GM12878 (cell line): ENCODE measurements around the gene FERMT3. TPM values are rescaled to one million over a fixed set of nuclear protein-coding genes. Genes with fewer than 3 reads are reported as not detected.
"Not testable (repeated sequence)": the region's sequence is repeated elsewhere in the genome, so short reads cannot be mapped to it uniquely, and the experiment has no call there.

Experiments used
- ATAC-seq: fragments of 200-7000 bp; cut with Tn5 transposase; 3 replicates; pipeline ENCODE4 v1.9.1; 2020; ENCODE audit warnings: mild to moderate bottlenecking, moderate library complexity
- BruUV-seq: library from RNA; stranded (reverse); fragments of 400-500 nt; replicated peaks from 2 replicates; lab custom pipeline; 2021; lab: Mats Ljungman, UMichigan
- CTCF ChIA-PET: fragments of 300-600 bp; sonication (Branson Sonifier 250); formaldehyde crosslinking; extraction: SDS; loops from one replicate; lab custom pipeline; 2021; ENCODE audit warnings: inconsistent platforms; lab: Yijun Ruan, JAX
- POLR2A ChIA-PET: fragments of 350-600 bp; formaldehyde crosslinking; extraction: SDS; loops from one replicate; lab custom pipeline; 2021; ENCODE audit warnings: inconsistent platforms; lab: Charles Lee
- RAD21 ChIA-PET: fragments of 300-600 bp; sonication (Branson Sonifier 250); formaldehyde crosslinking; loops from one replicate; lab custom pipeline; 2023; ENCODE audit warnings: antibody characterized with exemption; ENCODE audit not compliant: unreplicated experiment; lab: Charles Lee
- SMC1A ChIA-PET: fragments of 300-600 bp; sonication (Branson Sonifier 250); formaldehyde crosslinking; loops from one replicate; lab custom pipeline; 2023; ENCODE audit not compliant: unreplicated experiment, uncharacterized antibody; lab: Charles Lee
- DNase-seq: peaks from one replicate; pipeline ENCODE4 v3.0.0-alpha.2; 2011; ENCODE audit warnings: low read depth, low spot score
- FAIRE-seq: peaks from 3 replicates; lab custom pipeline; 2011; peaks lifted over from hg19 to GRCh38; lab: Jason Lieb, UNC
- H2AFZ ChIP-seq: 2 replicates; pipeline ENCODE4 v1.6.0; 2011; ENCODE audit warnings: low read depth, low read length, control low read depth; ENCODE audit not compliant: control insufficient read depth
- H3K27ac ChIP-seq: 2 replicates; pipeline ENCODE4 v1.5.1; 2011; ENCODE audit warnings: control low read depth; ENCODE audit not compliant: control insufficient read depth, insufficient read depth
- H3K27me3 ChIP-seq, 2 experiments: replicated peaks in 1 of 2; 2 replicates each; pipeline versions ENCODE4 v1.6.0 to v1.6.1; 2011; ENCODE audit warnings: low read length in 1 of 2; ENCODE audit not compliant: control insufficient read depth in 2 of 2, insufficient read depth in 2 of 2
- H3K36me3 ChIP-seq, 2 experiments: 2 replicates each; pipeline ENCODE4 v1.5.1; 2011; ENCODE audit warnings: low read length in 1 of 2; ENCODE audit not compliant: control insufficient read depth in 2 of 2, insufficient read depth in 2 of 2
- H3K4me1 ChIP-seq: 2 replicates; pipeline ENCODE4 v1.6.1; 2011; ENCODE audit warnings: mild to moderate bottlenecking, low read length, moderate library complexity, mixed read lengths; ENCODE audit not compliant: control insufficient read depth, insufficient read depth
- H3K4me2 ChIP-seq: 2 replicates; pipeline ENCODE4 v1.6.0; 2011; ENCODE audit warnings: control low read depth; ENCODE audit not compliant: control insufficient read depth, insufficient read depth
- H3K4me3 ChIP-seq: fragments of 200-600 bp; sonication (generic); 2 replicates; pipeline ENCODE4 v1.5.1; 2016
- H3K79me2 ChIP-seq: 2 replicates; pipeline ENCODE4 v1.6.0; 2011; ENCODE audit warnings: low read length; ENCODE audit not compliant: control insufficient read depth, insufficient read depth
- H3K9ac ChIP-seq: 2 replicates; pipeline ENCODE4 v1.8.0; 2011; ENCODE audit warnings: low read length, control low read depth, mixed read lengths; ENCODE audit not compliant: control insufficient read depth, insufficient read depth
- H3K9me3 ChIP-seq: replicated peaks from 3 replicates; pipeline ENCODE4 v1.5.1; 2011; ENCODE audit warnings: mild to moderate bottlenecking, low read length; ENCODE audit not compliant: control insufficient read depth, insufficient read depth
- H4K20me1 ChIP-seq: 2 replicates; pipeline ENCODE4 v1.6.0; 2011; ENCODE audit not compliant: control insufficient read depth, insufficient read depth
- CHD1 ChIP-seq: IDR thresholded peaks from 2 replicates; pipeline ENCODE4 v1.6.1; 2012; ENCODE audit warnings: low read depth, low read length, improper control_type of control experiment
- CREM ChIP-seq: IDR thresholded peaks from 2 replicates; pipeline ENCODE4 v1.6.1; 2014; ENCODE audit warnings: antibody characterized with exemption, low read depth
- EED ChIP-seq: sonication (generic); IDR thresholded peaks from 2 replicates; pipeline ENCODE4 v1.6.1; 2016; ENCODE audit warnings: antibody characterized with exemption, low read depth
- JUNB ChIP-seq: IDR thresholded peaks from 2 replicates; pipeline ENCODE4 v1.6.1; 2016; ENCODE audit warnings: antibody characterized with exemption, mild to moderate bottlenecking
- MAX ChIP-seq: IDR thresholded peaks from 2 replicates; pipeline ENCODE4 v1.6.1; 2012; ENCODE audit warnings: low read depth, low read length, improper control_type of control experiment
- MYC ChIP-seq: IDR thresholded peaks from 2 replicates; pipeline ENCODE4 v1.6.1; 2011; ENCODE audit warnings: mild to moderate bottlenecking, low read length, moderate library complexity, inconsistent platforms; ENCODE audit not compliant: insufficient read depth, insufficient replicate concordance, insufficient read length, severe bottlenecking
- SMAD1 ChIP-seq: fragments of 450-650 bp; IDR thresholded peaks from 2 replicates; pipeline ENCODE4 v1.6.1; 2018; ENCODE audit warnings: mild to moderate bottlenecking, low read depth; ENCODE audit not compliant: partially characterized antibody
- WGBS: methylation state at CpG from one replicate; pipeline ENCODE4 v1.1.6; 2016; ENCODE audit warnings: low lambda C conversion rate; ENCODE audit not compliant: insufficient replicate concordance, insufficient coverage; ENCODE audit errors: missing lambda C conversion rate; 5-methylcytosine and 5-hydroxymethylcytosine counted together
- in situ Hi-C: fragments of 300-500 bp; cut with MboI; formaldehyde crosslinking; loops from 9 replicates; pipeline ENCODE4 v1.14.3; 2018; ENCODE audit warnings: mixed read lengths
- intact Hi-C: fragments of 100-400 bp; cut with micrococcal nuclease; formaldehyde crosslinking; loops from one replicate; pipeline ENCODE4 v1.14.2; 2022; ENCODE audit not compliant: unreplicated experiment
- polyA plus RNA-seq, 11 experiments: library from polyadenylated mRNA; depleted of rRNA in 4 of 11; unstranded in 6 of 11; stranded (reverse) in 5 of 11; fragments of >200 nt; fragmentation: Nextera tagmentation in 4 of 11; fragmentation: Illumina TruSeq in 1 of 11; extraction: Ambion mirVana in 4 of 11; extraction: Trizol in 1 of 11; gene quantifications; 1 replicate in 1 of 11; 2 replicates in 10 of 11; pipeline versions ENCODE4 v1.2.1 to v1.2.3, GENCODE V29; 2011 to 2016; ENCODE audit warnings: inconsistent platforms in 2 of 11, missing spikeins in 2 of 11, low read depth in 1 of 11
- total RNA-seq, 4 experiments: library from RNA; depleted of rRNA in 3 of 4; stranded (reverse); fragments of >200 nt in 3 of 4; fragmentation: Illumina TruSeq in 1 of 4; extraction: Trizol in 1 of 4; gene quantifications; 2 replicates each; pipeline versions ENCODE4 v1.2.1 to v1.2.3, GENCODE V29; 2013 to 2021
- TF ChIP-seq, protein P1 (sequence below): fragments of 450-650 bp; formaldehyde crosslinking; IDR thresholded peaks from 2 replicates; pipeline ENCODE4 v1.4.0; 2022; ENCODE audit warnings: mild to moderate bottlenecking, moderate library complexity
- TF ChIP-seq, protein P2 (sequence below): IDR thresholded peaks from 2 replicates; pipeline ENCODE4 v1.6.1; 2011; ENCODE audit warnings: low read depth, low read length, improper control_type of control experiment, borderline replicate concordance

FERMT3 gene
- total and polyA plus RNA-seq, 10 of the 15 experiments (the other 5 are each of a cell fraction or from before 2014, with no cell fraction given): 2.0 to 211 (median 114) TPM

GRCh38 chr11:64161037-64161436 is 45.5 kb upstream of the FERMT3 start (continued):
- TF ChIP-seq, protein P1, sequence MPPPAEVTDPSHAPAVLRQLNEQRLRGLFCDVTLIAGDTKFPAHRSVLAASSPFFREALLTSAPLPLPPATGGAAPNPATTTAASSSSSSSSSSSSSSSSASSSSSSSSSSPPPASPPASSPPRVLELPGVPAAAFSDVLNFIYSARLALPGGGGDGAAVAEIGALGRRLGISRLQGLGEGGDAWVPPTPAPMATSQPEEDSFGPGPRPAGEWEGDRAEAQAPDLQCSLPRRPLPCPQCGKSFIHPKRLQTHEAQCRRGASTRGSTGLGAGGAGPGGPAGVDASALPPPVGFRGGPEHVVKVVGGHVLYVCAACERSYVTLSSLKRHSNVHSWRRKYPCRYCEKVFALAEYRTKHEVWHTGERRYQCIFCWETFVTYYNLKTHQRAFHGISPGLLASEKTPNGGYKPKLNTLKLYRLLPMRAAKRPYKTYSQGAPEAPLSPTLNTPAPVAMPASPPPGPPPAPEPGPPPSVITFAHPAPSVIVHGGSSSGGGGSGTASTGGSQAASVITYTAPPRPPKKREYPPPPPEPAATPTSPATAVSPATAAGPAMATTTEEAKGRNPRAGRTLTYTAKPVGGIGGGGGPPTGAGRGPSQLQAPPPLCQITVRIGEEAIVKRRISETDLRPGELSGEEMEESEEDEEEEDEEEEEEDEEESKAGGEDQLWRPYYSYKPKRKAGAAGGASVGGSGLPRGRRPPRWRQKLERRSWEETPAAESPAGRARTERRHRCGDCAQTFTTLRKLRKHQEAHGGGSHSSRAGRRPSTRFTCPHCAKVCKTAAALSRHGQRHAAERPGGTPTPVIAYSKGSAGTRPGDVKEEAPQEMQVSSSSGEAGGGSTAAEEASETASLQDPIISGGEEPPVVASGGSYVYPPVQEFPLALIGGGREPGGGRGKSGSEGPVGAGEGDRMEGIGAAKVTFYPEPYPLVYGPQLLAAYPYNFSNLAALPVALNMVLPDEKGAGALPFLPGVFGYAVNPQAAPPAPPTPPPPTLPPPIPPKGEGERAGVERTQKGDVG (CRISPR knock-in tag): no peak
- no peak for TF ChIP-seq SMAD1
- TF ChIP-seq JUNB: no peak
- no peak for TF ChIP-seq EED
- no peak for TF ChIP-seq MYC
- TF ChIP-seq, protein P2, sequence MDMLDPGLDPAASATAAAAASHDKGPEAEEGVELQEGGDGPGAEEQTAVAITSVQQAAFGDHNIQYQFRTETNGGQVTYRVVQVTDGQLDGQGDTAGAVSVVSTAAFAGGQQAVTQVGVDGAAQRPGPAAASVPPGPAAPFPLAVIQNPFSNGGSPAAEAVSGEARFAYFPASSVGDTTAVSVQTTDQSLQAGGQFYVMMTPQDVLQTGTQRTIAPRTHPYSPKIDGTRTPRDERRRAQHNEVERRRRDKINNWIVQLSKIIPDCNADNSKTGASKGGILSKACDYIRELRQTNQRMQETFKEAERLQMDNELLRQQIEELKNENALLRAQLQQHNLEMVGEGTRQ: no peak
- no peak for TF ChIP-seq CREM
- no peak for TF ChIP-seq MAX
- TF ChIP-seq CHD1: no peak

GRCh38 chr11:64162769-64163168 is 43.8 kb upstream of the FERMT3 start:
- WGBS: 80% methylated on average over 16 of the region's 16 CpGs
- FAIRE-seq, H3K36me3 ChIP-seq, H4K20me1 ChIP-seq, H3K27me3 ChIP-seq, intact Hi-C loops, POLR2A ChIA-PET, ATAC-seq, H3K27ac ChIP-seq, RAD21 ChIA-PET, DNase-seq, H3K9ac ChIP-seq, H3K79me2 ChIP-seq, in situ Hi-C loops, SMC1A ChIA-PET, H3K4me2 ChIP-seq, H3K4me1 ChIP-seq, H3K9me3 ChIP-seq, H3K4me3 ChIP-seq, H2AFZ ChIP-seq, BruUV-seq: not testable (repeated sequence)
- CTCF ChIA-PET: interaction anchor here (1.3 kb wide), 1 partner anchor 15 kb away, joined by 5 read pairs; no protein-coding TSS in a partner anchor
